Activated gamma-delta T cell treated with anti-CD3 and anti-CD28 coated beads, Interleukin-2, amount 50 U/mL, for 16 hours (primary cell): ENCODE results near the gene USP31.

Experiments used
- DNase-seq: peaks from one replicate; pipeline ENCODE4 v3.0.0-alpha.2; 2020; ENCODE audit warnings: low read depth

USP31 gene

DNA sequence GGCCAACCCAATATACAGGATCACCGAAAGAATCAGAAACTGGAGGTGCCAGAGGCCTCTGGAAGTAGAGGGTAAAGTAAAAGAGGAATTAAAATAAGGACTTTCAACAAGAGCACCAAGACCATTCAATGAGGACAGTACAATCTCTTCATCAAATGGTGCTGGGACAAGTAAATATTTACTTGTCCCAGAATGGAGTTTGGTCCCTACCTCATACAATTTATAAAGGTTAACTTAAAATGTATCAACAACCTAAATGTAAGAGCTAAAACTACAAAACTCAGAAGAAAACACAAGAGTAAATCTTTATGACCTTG, 56.5 kb downstream of the USP31 start:
- no peak for DNase-seq

DNA sequence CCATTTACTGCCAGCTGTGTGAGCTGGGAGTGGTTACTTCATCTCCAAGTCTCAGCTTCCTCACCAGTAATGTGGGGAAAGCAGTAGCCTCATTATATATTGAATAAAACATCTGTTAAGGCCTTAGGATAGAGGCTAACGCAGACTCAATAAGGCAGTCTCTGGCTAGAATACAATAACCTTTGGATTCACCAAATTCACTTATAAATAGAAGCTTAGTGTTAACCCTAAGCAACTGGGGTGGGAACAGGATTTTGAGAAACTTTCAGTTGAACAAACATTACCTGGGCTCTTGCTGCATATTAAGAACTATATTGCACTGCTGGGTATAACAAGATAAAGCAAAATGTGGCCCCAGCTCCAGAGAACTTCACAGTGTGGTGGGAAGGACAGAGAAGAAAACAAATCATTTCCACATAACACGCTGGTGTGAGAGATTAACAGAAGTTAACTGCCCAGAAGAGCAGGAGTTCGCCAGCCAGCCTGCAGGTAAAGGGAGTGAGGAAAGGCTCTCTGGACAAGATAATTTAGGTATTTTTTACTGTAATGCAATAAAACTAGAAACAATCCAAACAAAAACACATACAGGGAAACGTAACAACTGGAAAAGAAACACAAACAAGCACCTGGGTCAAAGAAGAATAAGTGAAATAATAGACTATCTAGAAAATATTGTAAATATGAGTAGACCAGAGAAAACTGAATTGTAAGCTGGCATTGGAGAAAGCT, 57.0 kb downstream of the USP31 start:
- no peak for DNase-seq

DNA sequence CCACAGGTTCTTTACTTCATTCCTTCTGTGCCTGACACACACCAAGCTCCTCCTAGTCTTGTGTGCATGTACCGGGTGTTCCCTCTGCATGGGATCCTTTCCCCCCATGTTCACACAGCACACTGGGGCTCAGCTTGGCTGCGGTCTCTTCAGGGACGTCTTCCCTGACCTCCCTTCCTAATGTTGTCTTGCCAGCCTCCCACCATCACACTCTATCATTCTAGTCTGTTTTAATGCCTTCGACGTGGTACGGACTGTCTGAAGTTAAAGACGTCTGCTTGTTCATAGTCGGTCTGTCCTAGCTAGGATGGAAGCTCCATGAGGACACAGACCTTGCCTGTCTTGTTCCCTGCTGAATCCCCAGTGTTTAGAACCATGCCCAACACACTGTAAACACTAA, 60.1 kb downstream of the USP31 start:
- no peak for DNase-seq

DNA sequence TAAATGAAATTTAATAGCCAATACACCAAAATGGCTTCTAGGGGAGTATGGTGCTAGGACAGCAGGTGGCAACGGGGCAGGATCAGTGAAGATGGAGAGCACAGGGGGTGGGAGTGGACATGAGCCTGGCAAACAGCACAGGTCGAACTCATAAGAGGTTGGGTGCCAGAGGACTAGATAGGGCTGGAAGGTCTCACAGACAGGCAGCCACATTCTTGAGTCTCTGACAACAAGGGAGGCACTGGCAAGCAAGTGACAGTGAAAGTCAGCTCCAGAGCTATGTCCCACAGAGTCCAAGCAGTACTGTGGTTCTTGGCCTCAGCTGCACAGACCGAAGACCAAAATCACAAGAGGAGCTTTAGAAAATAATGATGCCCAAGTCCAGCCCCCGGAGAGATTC, 61.2 kb downstream of the USP31 start:
- DNase-seq: no peak

DNA sequence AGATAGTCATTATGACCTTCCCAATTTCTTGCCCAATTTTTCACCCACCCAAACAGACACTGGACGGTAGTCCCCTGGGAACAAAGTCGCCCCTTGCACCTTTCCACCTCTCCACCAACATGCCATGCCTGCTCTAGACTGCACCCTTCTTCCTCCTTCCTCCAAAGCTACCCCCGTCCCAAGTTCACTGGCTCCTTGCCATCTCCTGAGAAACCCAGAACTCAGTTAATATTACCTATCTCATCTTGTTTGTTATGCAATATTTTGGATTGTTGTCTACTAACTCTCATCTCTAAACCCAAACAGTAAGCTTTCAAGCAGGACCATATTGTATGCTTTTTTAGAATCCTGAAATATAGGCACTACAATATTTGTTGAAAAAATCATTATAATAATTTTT, 63.3 kb downstream of the USP31 start:
- DNase-seq: no peak

DNA sequence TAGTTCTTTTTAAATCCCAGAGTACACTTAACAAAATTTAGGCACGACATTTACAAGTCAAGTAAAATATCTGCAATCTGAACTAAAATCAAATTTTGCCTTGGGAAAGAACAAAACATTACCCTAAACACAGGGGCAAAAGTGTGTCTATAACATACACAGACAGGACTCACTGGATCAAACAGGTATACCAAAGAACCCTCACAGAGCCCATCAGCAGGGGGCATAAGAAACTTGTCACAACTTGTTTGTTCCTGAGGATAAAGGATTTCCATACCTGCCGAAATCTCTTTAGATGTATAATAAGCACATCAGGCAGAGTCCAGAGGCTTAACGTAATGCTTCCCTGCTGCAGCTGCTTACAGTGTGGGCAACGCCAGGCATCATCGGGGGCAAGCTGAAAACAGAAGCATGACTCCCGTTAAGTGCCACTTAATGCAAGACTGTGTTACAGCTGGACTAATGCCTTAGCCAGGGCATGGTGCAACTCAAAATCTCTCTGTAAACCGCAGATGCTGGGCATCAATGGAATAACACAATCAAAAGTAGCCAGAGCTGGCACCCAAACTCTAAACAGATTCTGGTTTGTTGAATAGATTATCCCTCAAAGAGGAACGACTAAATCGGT, 67.0 kb downstream of the USP31 start:
- no peak for DNase-seq

DNA sequence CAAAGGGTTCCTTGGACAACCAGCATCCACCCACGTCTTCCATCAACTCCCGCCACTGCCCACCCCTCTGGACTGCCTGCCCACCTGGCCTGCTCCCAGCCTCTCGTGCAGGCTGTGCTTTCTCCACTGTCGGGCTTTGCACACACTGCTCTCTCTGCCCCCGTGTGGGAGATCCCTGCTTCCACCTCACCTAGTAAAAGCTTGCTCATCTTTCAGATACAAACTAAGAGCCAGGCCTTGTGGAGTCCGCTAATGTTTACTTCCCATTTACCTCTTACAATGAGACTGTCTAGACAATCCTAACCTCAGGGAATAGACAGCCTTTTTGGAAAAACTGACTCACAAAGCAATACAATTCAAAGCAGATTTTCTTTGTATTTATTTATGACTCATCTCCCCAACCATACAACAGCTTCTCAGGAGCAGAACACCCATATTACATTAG, 67.6 kb downstream of the USP31 start:
- no peak for DNase-seq

DNA sequence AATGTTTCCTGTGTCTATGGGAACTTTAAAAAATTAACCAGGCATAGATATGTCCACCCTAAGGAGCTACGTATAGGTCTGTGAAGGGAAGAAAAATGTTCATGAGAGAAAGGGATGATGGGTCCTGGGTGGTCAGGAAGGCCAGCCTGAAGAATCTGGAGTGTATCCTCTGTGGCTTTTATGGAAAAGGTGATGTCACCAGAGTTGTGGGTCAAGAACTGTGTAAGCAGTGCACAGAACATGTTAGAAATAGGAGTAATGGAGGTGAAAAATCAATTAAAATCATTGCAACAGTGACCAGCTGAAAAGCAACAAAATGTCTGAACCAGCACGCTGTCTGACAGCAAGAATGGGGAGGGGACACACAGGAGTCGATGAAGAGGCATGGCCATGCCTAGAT, 68.5 kb downstream of the USP31 start:
- no peak for DNase-seq

DNA sequence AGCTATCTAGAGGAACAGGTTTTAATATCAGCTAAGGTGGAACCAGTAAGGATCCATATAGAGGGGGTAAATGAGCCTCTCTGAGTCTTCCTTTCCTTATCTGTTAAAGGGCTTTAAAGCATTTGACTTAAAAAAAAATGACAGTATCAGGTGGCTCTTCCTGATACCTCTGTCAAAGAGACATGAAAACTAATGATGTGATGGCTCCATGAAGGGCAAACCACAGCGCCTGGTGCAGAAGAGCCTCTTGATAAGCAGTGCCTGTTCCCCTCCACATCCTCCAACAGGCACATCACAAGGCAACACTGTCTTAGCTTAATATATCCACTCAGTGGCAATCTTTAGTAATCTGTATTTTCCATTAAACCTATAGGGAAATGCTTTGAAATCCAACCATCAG, 68.9 kb downstream of the USP31 start:
- no peak for DNase-seq

DNA sequence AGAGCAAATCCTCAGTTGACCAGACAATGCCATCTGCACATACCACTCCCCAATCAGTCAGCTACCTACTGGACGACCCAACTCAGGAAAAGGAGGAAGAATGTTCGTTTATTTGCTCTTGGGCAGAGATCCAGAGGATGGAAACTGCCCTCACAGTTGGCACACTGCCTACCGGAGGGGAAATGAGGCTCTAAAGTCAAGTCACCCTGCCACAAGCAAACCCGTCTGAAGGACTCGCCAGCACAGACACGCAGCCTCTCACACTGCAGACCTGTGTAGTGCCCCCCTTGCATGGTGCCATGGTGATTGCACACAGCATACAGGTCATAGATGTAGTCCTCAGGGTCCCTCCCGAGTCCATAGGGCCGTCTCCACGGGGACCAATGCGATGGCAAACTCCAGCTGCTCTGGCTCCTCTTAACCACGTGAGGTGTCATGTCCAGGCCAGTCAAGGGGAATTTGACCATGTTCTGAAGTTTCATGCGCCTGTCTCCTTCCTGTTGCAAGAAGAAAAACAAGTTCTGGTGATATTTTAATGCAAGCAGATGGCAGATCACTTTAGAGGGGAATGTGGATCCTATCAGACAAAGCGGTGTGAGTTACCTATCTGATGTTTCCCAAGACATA, 69.5 kb downstream of the USP31 start:
- DNase-seq: no peak

DNA sequence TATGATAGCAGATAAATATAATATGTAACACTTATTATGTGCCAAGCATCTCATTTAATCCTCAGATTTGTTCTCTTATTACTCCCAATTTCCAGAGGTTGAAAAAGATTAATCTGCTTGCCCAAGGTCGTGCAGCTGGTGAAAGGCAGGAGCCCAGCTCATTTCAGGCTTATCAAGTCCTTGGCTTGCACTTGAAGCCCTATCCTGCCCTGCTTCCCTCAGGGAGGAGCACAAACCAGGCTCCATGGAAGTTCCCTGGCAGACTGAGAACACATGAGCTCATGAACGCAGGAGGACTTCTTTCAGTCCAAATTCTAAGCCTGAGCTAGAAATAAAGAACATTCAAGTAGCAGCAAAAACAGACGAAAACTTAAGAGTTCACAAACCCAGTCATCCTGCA, 74.8 kb downstream of the USP31 start:
- DNase-seq: no peak

DNA sequence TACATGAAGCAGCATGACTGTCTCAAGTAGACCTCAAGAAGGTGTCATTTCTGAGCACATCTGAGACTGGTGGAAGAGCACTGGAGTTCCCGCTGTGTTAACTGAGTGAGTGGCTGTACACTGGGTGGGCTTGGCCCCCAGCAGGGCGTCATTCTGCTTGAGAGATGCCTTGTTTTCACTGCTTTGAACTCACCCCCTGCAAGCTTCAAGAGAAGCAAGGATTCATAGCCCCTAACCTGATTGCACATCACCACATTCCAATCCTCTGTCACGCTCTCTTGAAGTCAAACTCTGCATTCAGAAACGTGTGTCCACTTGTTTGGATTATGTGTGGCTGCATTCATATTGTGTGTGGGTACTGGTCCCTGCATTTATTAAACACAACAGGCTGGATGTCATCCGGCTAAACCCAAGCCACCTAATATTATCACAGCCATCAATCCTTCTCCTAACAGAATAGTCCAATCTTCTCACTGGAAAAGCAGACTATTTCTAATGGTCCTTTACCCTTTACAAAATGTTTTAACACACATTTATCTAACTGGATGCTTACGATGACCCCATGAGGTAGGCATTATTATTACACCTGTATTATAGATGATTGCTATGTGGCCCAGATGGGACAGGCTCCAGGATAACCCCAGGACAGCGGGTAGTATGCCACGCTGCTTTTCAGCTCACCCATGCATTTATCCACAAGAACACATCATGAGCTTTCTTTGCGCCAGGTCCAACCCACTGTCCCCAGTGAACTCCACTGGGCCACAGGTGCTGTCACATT, 76.3 kb downstream of the USP31 start:
- no peak for DNase-seq

DNA sequence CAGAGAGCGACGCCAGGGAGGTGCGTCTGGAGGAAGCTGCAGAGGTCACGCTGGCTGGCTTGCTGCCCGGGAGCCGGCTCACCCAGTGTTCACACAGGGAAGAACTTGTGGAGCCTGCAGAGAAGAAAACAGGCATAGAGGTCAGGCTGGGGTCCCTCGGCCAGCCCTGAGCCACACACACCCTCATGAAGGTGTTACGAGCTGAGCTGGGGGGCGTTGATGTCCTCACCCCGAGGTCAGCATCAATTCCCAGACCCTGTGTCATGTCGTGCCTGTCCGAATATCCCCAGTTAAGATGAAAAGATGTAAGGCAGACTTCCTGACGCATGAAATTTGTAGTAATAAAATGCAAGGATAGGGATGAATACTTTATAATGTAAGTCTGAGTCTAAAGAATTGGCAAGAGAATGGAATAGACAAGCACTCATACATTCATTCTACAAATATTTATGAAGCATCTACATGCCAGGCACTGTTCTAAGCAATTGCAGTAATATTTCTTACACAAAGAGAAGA, 77.1 kb downstream of the USP31 start:
- no peak for DNase-seq

DNA sequence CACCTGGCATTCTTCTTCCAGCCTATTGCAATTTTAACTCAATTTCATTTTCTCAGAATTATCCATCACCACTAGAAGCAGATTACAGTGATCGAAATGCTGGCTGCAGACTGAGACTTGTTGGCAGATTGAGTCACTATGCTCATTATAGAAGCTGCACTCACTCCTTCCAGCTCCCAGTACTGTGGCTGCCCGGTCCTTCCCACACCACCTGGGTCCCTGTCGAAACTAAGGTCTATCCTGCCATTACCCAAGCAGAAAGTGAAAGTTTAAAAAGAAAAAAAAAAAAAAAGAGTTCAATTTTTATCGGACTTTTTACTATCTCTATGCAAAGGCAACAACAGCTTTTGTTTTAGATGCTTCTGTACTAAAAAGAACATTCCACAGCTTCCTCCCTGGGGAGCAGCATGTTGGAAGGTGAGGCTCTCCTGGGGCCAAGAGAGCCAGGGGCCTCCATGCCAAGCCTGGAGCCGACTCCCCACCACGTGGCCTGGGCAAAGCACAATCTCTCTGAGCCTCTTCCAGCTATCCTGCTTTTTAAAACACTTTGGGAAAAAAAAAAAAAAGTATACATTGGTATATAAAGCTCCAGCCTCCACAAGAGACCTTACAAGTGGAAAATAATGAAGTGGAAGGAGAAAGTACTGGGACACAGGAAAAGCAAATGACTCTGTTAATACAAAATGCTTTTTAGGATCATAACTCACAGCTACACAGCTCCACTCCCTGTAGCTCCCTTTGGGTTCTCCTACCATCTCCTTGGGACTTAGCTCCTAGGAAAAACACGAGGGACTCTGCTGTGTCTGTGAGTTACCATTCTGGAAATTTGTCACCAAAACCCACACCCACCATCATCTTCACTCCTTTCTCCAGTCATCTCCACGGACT, 77.8 kb downstream of the USP31 start:
- no peak for DNase-seq

DNA sequence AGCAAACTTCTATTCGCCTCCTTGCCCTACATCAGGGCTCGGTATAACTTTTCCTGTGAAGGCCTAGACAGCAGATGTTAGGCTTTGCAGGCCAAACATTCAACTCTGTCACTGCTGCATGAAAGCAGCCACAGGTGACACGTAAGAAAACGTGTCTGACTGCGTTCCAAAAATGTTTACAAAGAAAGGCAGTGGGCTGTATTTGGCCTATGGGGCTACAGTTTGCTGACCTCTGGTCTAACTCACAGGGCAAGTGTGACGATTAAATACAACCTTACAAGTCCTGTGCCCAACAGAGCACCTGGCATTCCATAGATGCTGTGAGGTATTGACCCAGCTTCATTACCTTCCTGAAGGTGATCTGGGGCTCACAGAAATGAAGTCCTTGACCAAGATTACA, 79.4 kb downstream of the USP31 start:
- DNase-seq: no peak

DNA sequence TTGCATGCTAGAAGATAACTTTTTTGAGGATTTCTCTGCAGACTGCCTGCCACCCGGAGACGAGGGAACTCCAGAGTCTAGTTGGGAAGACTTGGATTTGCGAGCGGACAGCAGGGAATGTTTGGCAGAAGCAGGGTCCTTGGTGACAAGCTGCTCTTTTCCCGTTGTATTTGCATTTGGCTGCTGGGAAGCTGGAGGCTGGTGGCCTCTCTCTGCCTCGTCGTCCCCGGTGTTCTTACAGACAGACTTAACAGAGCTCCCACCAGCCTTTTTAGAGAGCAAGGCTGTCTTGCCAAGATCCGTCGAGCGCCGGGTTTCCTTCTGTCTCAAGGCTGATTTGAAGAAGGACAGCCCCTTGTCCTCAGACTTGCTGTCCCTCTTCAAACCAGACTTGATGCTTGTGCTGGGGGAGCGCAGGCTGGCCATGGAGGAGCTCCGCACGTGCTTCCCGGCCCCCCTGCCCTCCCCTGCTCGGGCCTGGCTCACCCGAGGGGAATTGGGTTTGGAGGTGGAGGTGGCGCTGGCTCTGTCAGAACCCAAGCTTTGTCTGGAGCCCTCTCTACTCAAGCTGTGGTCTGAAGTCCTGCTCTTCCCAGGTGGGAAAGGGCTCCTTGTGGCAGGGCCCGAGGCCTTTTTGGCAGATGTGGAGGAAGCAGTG, 81.0 kb downstream of the USP31 start:
- no peak for DNase-seq

DNA sequence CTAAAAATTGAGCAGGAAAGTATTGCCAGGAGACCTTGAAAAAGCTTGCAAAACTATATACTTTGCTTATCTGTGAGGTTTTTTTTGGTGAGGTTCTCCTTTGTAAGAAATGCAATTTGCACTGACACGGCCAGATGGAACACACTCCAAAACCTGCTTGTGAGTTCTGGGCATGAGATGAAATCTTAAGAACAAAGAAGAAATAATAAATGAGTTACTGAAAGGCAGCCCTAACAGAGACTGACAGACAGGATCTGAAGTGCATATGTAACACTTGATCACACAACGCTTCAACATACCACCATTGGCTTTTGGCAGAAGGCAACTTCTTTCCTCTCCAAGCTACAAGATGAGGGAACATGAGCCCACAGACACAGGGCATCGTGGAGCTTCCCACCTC, 82.6 kb downstream of the USP31 start:
- no peak for DNase-seq

DNA sequence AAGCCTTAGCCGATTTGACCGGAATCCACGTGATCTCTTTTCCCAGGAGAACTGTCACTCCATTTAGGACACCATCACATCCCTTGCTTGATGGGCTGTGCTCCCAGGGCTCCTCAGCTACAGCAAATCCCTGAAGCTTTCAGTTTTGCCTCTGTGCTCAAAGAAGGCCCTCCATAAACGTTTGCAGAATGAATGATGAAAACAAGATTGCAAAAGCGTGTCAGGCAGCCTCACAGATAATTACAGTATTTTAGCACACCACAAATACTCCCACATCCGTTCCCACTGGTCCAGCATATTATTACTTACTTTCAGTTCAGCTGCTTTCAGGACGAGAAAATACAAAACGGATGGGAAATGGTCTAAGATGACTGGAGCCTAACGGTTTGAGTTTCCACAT, 84.6 kb downstream of the USP31 start:
- no peak for DNase-seq

DNA sequence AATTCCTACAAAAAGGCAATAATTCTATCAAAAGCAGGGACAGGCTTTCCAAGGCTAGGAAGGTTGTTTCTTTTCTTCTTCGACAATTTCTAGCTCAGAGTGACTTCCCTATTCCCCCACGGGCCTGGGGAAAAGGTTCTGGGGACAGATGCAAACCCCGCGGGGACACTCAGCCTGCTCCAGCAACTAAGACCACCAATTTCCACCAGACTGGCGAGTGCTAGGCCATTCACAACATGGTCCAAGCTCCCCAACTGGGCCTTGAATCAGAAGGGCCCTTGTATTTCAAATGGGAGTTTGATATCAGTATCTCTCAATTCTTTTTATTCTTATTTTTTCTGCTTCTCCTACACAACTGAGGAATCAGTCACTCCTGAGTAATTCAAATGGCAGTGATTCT, 86.7 kb downstream of the USP31 start:
- no peak for DNase-seq

DNA sequence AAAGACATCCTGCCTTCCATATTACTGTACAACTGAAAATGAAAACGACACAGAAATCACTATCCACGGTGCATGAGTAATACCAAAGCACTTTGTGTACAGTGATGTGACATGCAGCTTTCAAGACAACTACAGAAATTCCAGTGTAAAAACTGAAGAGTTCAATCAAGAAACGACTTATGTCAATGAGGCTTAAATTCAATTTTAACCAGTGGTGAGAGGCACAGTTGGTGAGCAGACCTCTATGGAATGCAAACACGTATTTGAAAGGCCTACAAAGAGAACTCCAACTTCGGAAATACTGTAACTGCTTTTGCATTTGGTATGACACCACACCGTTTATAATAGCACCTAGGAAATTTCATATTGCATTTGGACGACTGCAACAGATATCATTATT, 87.6 kb downstream of the USP31 start:
- no peak for DNase-seq
